Muscle layer of colon (tissue), 2 donors: ENCODE measurements around the gene POLR1H.

ENCODE experiments used
- H3K27ac ChIP-seq: one replicate; pipeline ENCODE4 v1.7.0; 2013; ENCODE audit warnings: low read depth, mild to moderate bottlenecking, low read length, moderate library complexity
- H3K27me3 ChIP-seq, 2 donors: one replicate each; pipeline ENCODE4 v1.7.0; 2013; ENCODE audit warnings: low read length in 2 of 2, mild to moderate bottlenecking in 2 of 2; ENCODE audit not compliant: insufficient read depth in 2 of 2, control insufficient read depth in 1 of 2
- H3K36me3 ChIP-seq: one replicate; pipeline ENCODE4 v1.7.0; 2013; ENCODE audit warnings: mild to moderate bottlenecking, low read length; ENCODE audit not compliant: insufficient read depth
- H3K4me1 ChIP-seq: one replicate; pipeline ENCODE4 v1.7.0; 2013; ENCODE audit warnings: mild to moderate bottlenecking, low read length; ENCODE audit not compliant: insufficient read depth
- H3K4me3 ChIP-seq, 2 donors: one replicate each; pipeline ENCODE4 v1.7.0; 2013; ENCODE audit warnings: low read length in 2 of 2, low read depth in 1 of 2, mild to moderate bottlenecking in 1 of 2, moderate library complexity in 1 of 2
- H3K9ac ChIP-seq: one replicate; pipeline ENCODE4 v1.7.0; 2013; ENCODE audit warnings: low read length
- H3K9me3 ChIP-seq: one replicate; pipeline ENCODE4 v1.7.0; 2013; ENCODE audit warnings: mild to moderate bottlenecking, low read length
- donor health status: abdominal sarcoma.
- donor health status: Adenocarcinoma of cecum.

The POLR1H gene

GRCh38 chr6:30113003-30113759 lies 52.1 kb downstream of the POLR1H start, which contains the start of gene TRIM31:
TRIM31 (minus strand) TSS chr6:30113090; CDS start chr6:30112805, 285 bp downstream.
- no peaks in the 10 kb centered on the region for H3K36me3 ChIP-seq
- H3K4me3 ChIP-seq, result no peak within 1 kb of the TSS
- no peak within 1 kb of the TSS for H3K9ac ChIP-seq
- no peaks in the 10 kb centered on the region for H3K9me3 ChIP-seq
- peaks cover 15 to 28% of the 10 kb centered on the region in 2 donors for H3K27me3 ChIP-seq
- no peak within 1 kb of the TSS for H3K27ac ChIP-seq
- no peaks in the 10 kb centered on the region for H3K4me1 ChIP-seq

- H3K4me3 ChIP-seq, result no peak overlapping the region
- H3K27me3 ChIP-seq, result peaks cover 10 to 23% of the 10 kb centered on the region in 2 donors
- no peaks in the 10 kb centered on the region for H3K9me3 ChIP-seq
- H3K9ac ChIP-seq, result no peak overlapping the region
- H3K27ac ChIP-seq, result no peak overlapping the region
- no peaks in the 10 kb centered on the region for H3K36me3 ChIP-seq
- no peaks in the 10 kb centered on the region for H3K4me1 ChIP-seq
These were observed 52.8 kb downstream of the POLR1H start for GRCh38 chr6:30113841-30114240.
